GM12878 (cell line): ENCODE data around the gene PCSK2.

Experiments
- EGR1 ChIP-seq, 2 experiments: IDR thresholded peaks; 1 replicate in 1 of 2; 2 replicates in 1 of 2; pipeline ENCODE4 v1.6.1; 2011 to 2012; ENCODE audit warnings: low read depth in 2 of 2, low read length in 2 of 2, borderline replicate concordance in 1 of 2, mild to moderate bottlenecking in 1 of 2, moderate library complexity in 1 of 2
- EP300 ChIP-seq, 2 experiments: fragments of 150-350 bp in 1 of 2; IDR thresholded peaks; 2 replicates each; pipeline ENCODE4 v1.6.1; 2011 to 2012; ENCODE audit warnings: low read depth in 2 of 2, low read length in 2 of 2, borderline replicate concordance in 1 of 2, improper control_type of control experiment in 1 of 2, inconsistent platforms in 1 of 2; ENCODE audit not compliant: control insufficient read depth in 1 of 2
- MAX ChIP-seq: IDR thresholded peaks from 2 replicates; pipeline ENCODE4 v1.6.1; 2012; ENCODE audit warnings: low read depth, low read length, improper control_type of control experiment
- NFIC ChIP-seq: IDR thresholded peaks from 2 replicates; pipeline ENCODE4 v1.6.1; 2012; ENCODE audit warnings: low read depth, mild to moderate bottlenecking, inconsistent platforms, low read length, moderate library complexity
- POLR2A ChIP-seq: IDR thresholded peaks from 2 replicates; pipeline ENCODE4 v1.6.1; 2011; ENCODE audit warnings: low read depth, mild to moderate bottlenecking, low read length
- POLR2AphosphoS5 ChIP-seq: IDR thresholded peaks from 2 replicates; pipeline ENCODE4 v1.6.1; 2011; ENCODE audit warnings: mild to moderate bottlenecking, low read length, inconsistent platforms
- RAD21 ChIP-seq: IDR thresholded peaks from 2 replicates; pipeline ENCODE4 v1.6.1; 2011; ENCODE audit warnings: mild to moderate bottlenecking, low read depth, low read length, moderate library complexity; ENCODE audit not compliant: insufficient read depth

- no peak for TF ChIP-seq POLR2AphosphoS5
- no peak for TF ChIP-seq EGR1 (IDR thresholded peaks at IDR 0.05; ENCODE audit: borderline replicate concordance in 1 of 2, low read depth in 2 of 2, low read length in 2 of 2)
- TF ChIP-seq NFIC, result no peak
- TF ChIP-seq POLR2A, result no peak
- no peak for TF ChIP-seq EP300 (IDR thresholded peaks at IDR 0.05; ENCODE audit: borderline replicate concordance in 1 of 2, control insufficient read depth in 1 of 2, low read depth in 2 of 2, low read length in 2 of 2)
- no peak for TF ChIP-seq MAX
- TF ChIP-seq RAD21, result no peak
These were observed 216.5 kb downstream of the PCSK2 start for GRCh38 chr20:17443131-17443858.
